ENCODE data around the gene TM6SF1. TPM values are rescaled to one million over a fixed set of nuclear protein-coding genes. Genes with fewer than 3 reads are reported as not detected.
"Not testable (repeated sequence)": the region's sequence is repeated elsewhere in the genome, so short reads cannot be mapped to it uniquely, and the experiment has no call there.

The TM6SF1 gene
- total and polyA plus RNA-seq, 4 experiments from 2014 or later, result 0.38 to 0.50 TPM; not detected in 2

DNA sequence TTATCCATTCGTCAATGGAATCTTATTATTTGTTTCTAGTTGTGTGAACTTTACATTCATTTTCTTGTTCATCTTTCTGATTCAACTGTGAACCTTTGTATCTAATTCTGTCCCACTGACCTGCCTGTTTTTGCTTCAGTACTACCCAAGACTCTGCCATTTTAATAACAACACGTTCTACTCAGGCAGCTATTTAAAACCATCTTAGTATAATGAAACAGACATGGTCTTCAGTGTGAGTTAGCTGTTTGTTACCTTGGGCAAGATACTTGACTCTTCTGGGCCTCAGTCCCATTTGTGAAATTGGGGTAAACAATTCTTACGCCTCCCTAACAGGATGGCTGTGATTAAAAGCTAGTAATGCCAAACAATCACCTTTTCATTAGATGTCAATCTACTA lies 42.0 kb upstream of the TM6SF1 start:
- intact Hi-C loops (cut with micrococcal nuclease), result loop anchor here (5.0 to 10.0 kb wide), 3 partner anchors 251 to 1018 kb away; partner anchors contain the start of genes EFL1, MEX3B and SAXO2
- Histone ChIP-seq H3K27ac (ENCODE audit: low read depth, low read length) (peak overlapping the region; percentile 78), H3K36me3 (ENCODE audit: insufficient read depth, low read length) (no peaks in the 10 kb centered on the region), H3K9me3 (ENCODE audit: control insufficient read depth in 1 of 2, low read length in 2 of 2) (no peaks in the 10 kb centered on the region), H3K4me1 (ENCODE audit: insufficient read depth, low read length) (peaks cover 57% of the 10 kb centered on the region), H3K27me3 (ENCODE audit: insufficient read depth, low read length) (no peaks in the 10 kb centered on the region), H3K4me3 (ENCODE audit: low read length in 2 of 2) (peak overlapping the region; percentile 58 to 82)
- CTCF ChIA-PET (ENCODE audit: partially characterized antibody), result interaction anchor here (1.4 kb wide), 1 partner anchor 55 kb away, joined by 6 read pairs; no protein-coding TSS in a partner anchor
- peak overlapping the region in 4 of 8 donors; percentile 86 to 96 (median 90) for H3K4me3 Mint-ChIP-seq
- H3K4me1 Mint-ChIP-seq, result peaks cover 6 to 18% (median 15%) of the 10 kb centered on the region in 4 donors
- peak overlapping the region in 6 of 7 donors; percentile 17 to 93 (median 69) for H3K27ac Mint-ChIP-seq
- POLR2A ChIA-PET (ENCODE audit: partially characterized antibody), result no interaction called here
- no peak for DNase-seq
- H3K27me3 Mint-ChIP-seq, result no peaks in the 10 kb centered on the region
- peaks cover 0 to 1% of the 10 kb centered on the region in 2 donors for H3K36me3 Mint-ChIP-seq
- H3K9me3 Mint-ChIP-seq, result peaks cover 0 to 4% (median 0%) of the 10 kb centered on the region in 8 donors

DNA sequence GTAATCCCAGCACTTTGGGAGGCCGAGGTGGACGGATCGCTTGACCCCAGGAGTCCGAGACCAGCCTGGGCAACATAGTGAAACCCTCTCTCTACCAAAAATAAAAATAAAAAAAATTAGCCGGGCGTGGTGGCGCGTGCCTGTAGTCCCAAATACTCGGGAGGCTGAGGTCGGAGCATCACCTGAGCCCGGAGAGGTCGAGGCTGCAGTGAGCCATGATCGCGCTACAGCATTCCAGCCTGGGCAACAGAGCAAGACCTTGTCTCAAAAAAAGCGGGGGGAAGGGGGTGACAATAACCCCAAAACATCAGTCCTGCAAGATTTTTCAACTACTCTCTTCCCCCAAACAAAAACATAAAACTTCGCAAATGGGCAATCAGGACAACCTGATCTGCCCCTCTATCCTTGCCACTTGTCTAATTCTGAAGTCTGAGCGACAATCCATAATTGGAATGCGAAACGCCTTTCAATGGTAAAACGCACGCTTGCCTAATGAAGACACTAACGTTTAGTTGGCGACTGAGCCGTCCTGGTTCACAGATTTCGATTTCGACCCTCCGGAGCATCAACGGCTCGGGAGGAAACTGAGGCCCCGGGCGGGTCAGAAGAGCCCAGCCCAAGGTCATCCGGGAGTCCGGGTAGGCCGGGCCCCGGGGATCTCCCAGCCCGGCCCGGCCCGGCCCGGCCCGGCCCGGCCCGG lies 41.3 kb upstream of the TM6SF1 start:
- H3K4me3 ChIP-seq (ENCODE audit: low read length in 2 of 2), result peak overlapping the region; percentile 58 to 82
- H3K36me3 ChIP-seq (ENCODE audit: insufficient read depth, low read length), result no peaks in the 10 kb centered on the region
- no peaks in the 10 kb centered on the region for H3K27me3 Mint-ChIP-seq
- H3K27ac ChIP-seq (ENCODE audit: low read depth, low read length), result peak overlapping the region; percentile 78
- intact Hi-C loops (cut with micrococcal nuclease), result loop anchor here (5.0 to 10.0 kb wide), 3 partner anchors 251 to 1019 kb away; partner anchors contain the start of genes EFL1, MEX3B and SAXO2
- peak overlapping the region in 6 of 7 donors; percentile 17 to 93 (median 69) for H3K27ac Mint-ChIP-seq
- ChIA-PET CTCF (ENCODE audit: partially characterized antibody) (interaction anchor here (1.0 to 1.6 kb wide), 3 partner anchors 11 to 80 kb away, joined by 3 read pairs; partner anchors contain the start of gene RAMAC), POLR2A (ENCODE audit: partially characterized antibody) (interaction anchor here (0.6 to 3.3 kb wide), 9 partner anchors 10 to 1020 kb away, joined by 3 to 31 read pairs (median 4); partner anchors contain the start of genes C15orf40, MEX3B, RAMAC and RPS17)
- DNase-seq, result peak in 1 of 5 donors; percentile 10
- peaks cover 52% of the 10 kb centered on the region for H3K4me1 ChIP-seq (ENCODE audit: insufficient read depth, low read length)
- H3K9me3 ChIP-seq (ENCODE audit: control insufficient read depth in 1 of 2, low read length in 2 of 2), result no peaks in the 10 kb centered on the region
- H3K27me3 ChIP-seq (ENCODE audit: insufficient read depth, low read length), result no peaks in the 10 kb centered on the region
- peaks cover 0 to 4% (median 0%) of the 10 kb centered on the region in 8 donors for H3K9me3 Mint-ChIP-seq
- H3K4me1 Mint-ChIP-seq, result peaks cover 6 to 16% (median 13%) of the 10 kb centered on the region in 4 donors
- peak overlapping the region in 4 of 8 donors; percentile 86 to 96 (median 90) for H3K4me3 Mint-ChIP-seq
- H3K36me3 Mint-ChIP-seq, result peaks cover 0 to 1% of the 10 kb centered on the region in 2 donors

DNA sequence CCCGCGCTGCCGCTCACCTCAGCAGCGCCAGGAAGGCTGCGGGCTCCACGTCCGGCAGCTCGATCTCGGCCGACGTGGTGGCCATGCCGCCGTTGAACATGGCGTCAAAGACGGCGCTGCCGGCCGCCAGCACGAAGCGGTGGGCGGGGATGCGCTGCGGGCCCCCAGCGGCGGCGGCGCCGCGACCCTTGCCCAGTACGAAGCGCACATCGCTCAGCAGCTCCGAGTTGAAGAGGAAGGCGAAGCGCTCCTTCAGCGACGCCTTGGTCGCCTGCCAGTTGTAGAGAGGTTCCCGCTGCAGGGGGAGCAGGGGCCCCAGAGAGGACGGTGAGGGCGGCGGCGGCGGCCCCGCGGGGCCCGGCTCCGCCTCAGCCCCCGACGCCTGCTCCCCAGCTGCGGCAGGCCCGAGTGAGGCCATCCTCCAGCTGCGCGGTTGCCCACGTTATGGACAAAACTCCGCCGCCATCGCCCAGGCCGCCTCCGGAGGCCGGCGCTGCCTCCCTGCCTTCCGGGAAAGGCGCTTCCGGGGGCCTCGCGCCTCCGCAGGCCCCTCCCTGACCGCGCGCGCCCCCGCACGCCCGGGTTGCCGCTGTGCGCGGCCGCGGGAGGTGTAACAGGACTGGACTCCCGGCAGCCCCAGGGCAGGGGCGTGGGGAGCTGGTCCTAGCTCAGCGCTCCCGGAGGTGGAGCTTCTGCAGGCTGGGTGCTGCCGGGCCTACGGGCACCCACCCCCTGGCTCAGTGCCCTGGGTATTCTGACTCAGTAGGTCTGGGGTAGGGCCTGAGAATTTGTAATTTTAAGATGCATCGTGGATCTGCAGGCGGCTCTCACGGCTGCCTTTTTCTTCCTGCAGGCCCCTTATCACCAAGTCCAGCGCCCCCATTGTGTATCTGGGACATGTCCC lies 40.5 kb upstream of the TM6SF1 start, which contains the start of gene BTBD1:
Gene BTBD1, minus strand, starts transcription at position 519 of the 904 bp plus-strand sequence. Its CDS starts 101 bp downstream, at position 418.
- DNase-seq, result peak; percentile 72 to 82 (median 78)
- H3K4me3 ChIP-seq (ENCODE audit: low read length in 2 of 2), result peak within 1 kb of the TSS; percentile 58 to 82
- H3K4me1 Mint-ChIP-seq, result peaks cover 6 to 16% (median 13%) of the 10 kb centered on the region in 4 donors
- H3K27me3 Mint-ChIP-seq, result no peaks in the 10 kb centered on the region
- ChIA-PET POLR2A (ENCODE audit: partially characterized antibody) (interaction anchor here (0.6 to 3.3 kb wide), 9 partner anchors 10 to 1021 kb away, joined by 3 to 31 read pairs (median 4); partner anchors contain the start of genes C15orf40, MEX3B, RAMAC and RPS17), CTCF (ENCODE audit: partially characterized antibody) (interaction anchor here (1.0 to 1.6 kb wide), 4 partner anchors 11 to 81 kb away, joined by 3 read pairs; partner anchors contain the start of gene RAMAC)
- H3K27ac ChIP-seq (ENCODE audit: low read depth, low read length), result peak within 1 kb of the TSS; percentile 78
- H3K4me1 ChIP-seq (ENCODE audit: insufficient read depth, low read length), result peaks cover 44% of the 10 kb centered on the region
- no peaks in the 10 kb centered on the region for H3K9me3 ChIP-seq (ENCODE audit: control insufficient read depth in 1 of 2, low read length in 2 of 2)
- intact Hi-C loops (cut with micrococcal nuclease), result loop anchor here (1.0 to 10.0 kb wide), 4 partner anchors 56 to 1020 kb away; partner anchors contain the start of genes C15orf40, EFL1, MEX3B and SAXO2
- peak within 1 kb of the TSS; percentile 78 to 96 (median 86) for H3K4me3 Mint-ChIP-seq
- peaks cover 0 to 4% (median 0%) of the 10 kb centered on the region in 8 donors for H3K9me3 Mint-ChIP-seq
- no peaks in the 10 kb centered on the region for H3K27me3 ChIP-seq (ENCODE audit: insufficient read depth, low read length)
- no peaks in the 10 kb centered on the region for H3K36me3 ChIP-seq (ENCODE audit: insufficient read depth, low read length)
- peaks cover under 1 to 1% of the 10 kb centered on the region in 2 donors for H3K36me3 Mint-ChIP-seq
- H3K27ac Mint-ChIP-seq, result peak within 1 kb of the TSS; percentile 58 to 94 (median 84)

DNA sequence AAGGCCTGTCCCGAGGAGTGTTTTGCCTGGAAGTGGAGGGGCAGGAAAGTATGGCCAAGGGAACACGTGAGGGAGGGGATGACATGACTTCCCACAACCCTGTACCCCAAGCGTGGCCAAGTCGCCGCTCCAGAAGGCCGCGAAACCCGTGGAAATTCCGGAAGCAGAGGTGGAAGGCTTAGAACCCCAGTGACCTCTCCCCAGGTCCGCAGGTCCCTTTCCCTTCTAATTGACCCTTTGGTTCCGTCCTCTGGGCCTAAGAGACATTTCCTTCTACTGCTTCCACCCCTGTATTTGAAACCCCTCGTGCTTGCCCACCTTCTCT lies 39.8 kb upstream of the TM6SF1 start:
- Histone ChIP-seq H3K27ac (ENCODE audit: low read depth, low read length) (peak overlapping the region; percentile 78), H3K9me3 (ENCODE audit: control insufficient read depth in 1 of 2, low read length in 2 of 2) (no peaks in the 10 kb centered on the region), H3K27me3 (ENCODE audit: insufficient read depth, low read length) (no peaks in the 10 kb centered on the region), H3K4me1 (ENCODE audit: insufficient read depth, low read length) (peaks cover 38% of the 10 kb centered on the region), H3K36me3 (ENCODE audit: insufficient read depth, low read length) (no peaks in the 10 kb centered on the region), H3K4me3 (ENCODE audit: low read length in 2 of 2) (peak overlapping the region; percentile 58 to 82)
- peak overlapping the region; percentile 70 to 86 (median 84) for H3K4me3 Mint-ChIP-seq
- peaks cover 6 to 16% (median 13%) of the 10 kb centered on the region in 4 donors for H3K4me1 Mint-ChIP-seq
- peak overlapping the region; percentile 49 to 94 (median 84) for H3K27ac Mint-ChIP-seq
- peaks cover 1 to 6% of the 10 kb centered on the region in 2 donors for H3K36me3 Mint-ChIP-seq
- DNase-seq, result no peak
- ChIA-PET POLR2A (ENCODE audit: partially characterized antibody) (interaction anchor here (1.0 to 3.3 kb wide), 6 partner anchors 11 to 1021 kb away, joined by 3 to 31 read pairs (median 5); partner anchors contain the start of genes C15orf40, MEX3B, RAMAC and RPS17), CTCF (ENCODE audit: partially characterized antibody) (interaction anchor here (1.1 to 1.6 kb wide), 3 partner anchors 10 to 56 kb away, joined by 3 read pairs; no protein-coding TSS in a partner anchor)
- H3K9me3 Mint-ChIP-seq, result peaks cover 0 to 8% (median 2%) of the 10 kb centered on the region in 8 donors
- intact Hi-C loops (cut with micrococcal nuclease), result loop anchor here (1.0 to 10.0 kb wide), 4 partner anchors 56 to 1020 kb away; partner anchors contain the start of genes C15orf40, EFL1, MEX3B and SAXO2
- no peaks in the 10 kb centered on the region for H3K27me3 Mint-ChIP-seq

DNA sequence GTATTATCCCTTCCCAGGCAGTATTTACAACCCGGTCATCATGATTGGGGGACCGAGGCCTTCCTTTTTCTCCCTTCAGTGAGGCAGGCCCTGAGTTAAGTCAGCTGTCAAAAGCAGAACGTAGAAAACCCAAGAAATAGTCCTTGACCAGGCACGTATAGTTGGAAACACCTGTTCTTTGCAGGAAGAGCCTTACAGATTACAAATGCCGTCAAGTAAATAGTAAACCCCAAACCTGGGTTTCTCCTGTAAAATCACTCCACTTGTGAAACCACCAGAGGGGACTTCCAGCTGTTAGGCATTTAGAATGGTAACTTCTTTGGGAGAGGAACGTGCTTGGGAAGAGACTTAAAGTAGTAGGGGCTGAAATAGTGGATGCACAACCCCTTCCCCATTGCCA lies 39.4 kb upstream of the TM6SF1 start:
- Histone ChIP-seq H3K27me3 (ENCODE audit: insufficient read depth, low read length) (no peaks in the 10 kb centered on the region), H3K4me1 (ENCODE audit: insufficient read depth, low read length) (peaks cover 33% of the 10 kb centered on the region), H3K27ac (ENCODE audit: low read depth, low read length) (peak overlapping the region; percentile 78), H3K36me3 (ENCODE audit: insufficient read depth, low read length) (no peaks in the 10 kb centered on the region), H3K9me3 (ENCODE audit: control insufficient read depth in 1 of 2, low read length in 2 of 2) (no peaks in the 10 kb centered on the region), H3K4me3 (ENCODE audit: low read length in 2 of 2) (no peak overlapping the region)
- Mint-ChIP-seq H3K27me3 (no peaks in the 10 kb centered on the region), H3K9me3 (peaks cover 0 to 10% (median 4%) of the 10 kb centered on the region in 8 donors), H3K27ac (peak overlapping the region; percentile 49 to 94 (median 84)), H3K4me1 (peaks cover 6 to 16% (median 13%) of the 10 kb centered on the region in 4 donors), H3K4me3 (peak overlapping the region; percentile 70 to 86 (median 84)), H3K36me3 (peaks cover 1 to 6% of the 10 kb centered on the region in 2 donors)
- intact Hi-C loops (cut with micrococcal nuclease), result loop anchor here (5.0 to 10.0 kb wide), 3 partner anchors 253 to 1021 kb away; partner anchors contain the start of genes EFL1, MEX3B and SAXO2
- POLR2A ChIA-PET (ENCODE audit: partially characterized antibody), result interaction anchor here (2.6 to 3.3 kb wide), 2 partner anchors 56 to 528 kb away, joined by 25 to 31 read pairs; partner anchors contain the start of genes C15orf40 and RPS17
- CTCF ChIA-PET (ENCODE audit: partially characterized antibody), result interaction anchor here (1.1 to 1.6 kb wide), 2 partner anchors 10 to 13 kb away, joined by 3 read pairs; no protein-coding TSS in a partner anchor
- no peak for DNase-seq

DNA sequence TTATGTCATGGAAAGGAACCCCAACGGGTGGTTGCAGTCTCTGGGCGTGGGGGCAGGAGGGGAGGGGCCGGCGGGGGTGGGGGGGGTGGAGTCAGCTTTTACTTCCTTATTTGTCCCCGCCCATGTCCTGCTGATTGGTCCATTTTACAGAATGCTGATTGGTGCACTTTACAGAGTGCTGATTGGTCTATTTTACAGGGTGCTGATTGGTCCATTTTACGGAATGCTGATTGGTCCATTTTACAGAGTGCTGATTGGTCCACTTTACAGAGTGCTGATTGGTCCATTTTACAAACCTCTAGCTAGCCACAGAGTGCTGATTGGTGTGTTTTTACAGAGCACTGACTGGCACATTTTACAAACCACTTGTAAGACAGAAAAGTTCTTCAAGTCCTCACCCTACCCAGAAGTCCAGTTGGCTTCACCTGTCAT lies 38.2 kb upstream of the TM6SF1 start:
- DNase-seq, result peak; percentile 43 to 72 (median 60)
- not testable (repeated sequence) for H3K27me3 Mint-ChIP-seq; H3K9me3 ChIP-seq (ENCODE audit: control insufficient read depth in 1 of 2, low read length in 2 of 2); H3K27me3 ChIP-seq (ENCODE audit: insufficient read depth, low read length); H3K4me3 ChIP-seq (ENCODE audit: low read length in 2 of 2); H3K36me3 ChIP-seq (ENCODE audit: insufficient read depth, low read length); H3K27ac ChIP-seq (ENCODE audit: low read depth, low read length); H3K36me3 Mint-ChIP-seq
- peak overlapping the region in 4 of 8 donors; percentile 40 to 72 (median 42) for H3K4me3 Mint-ChIP-seq
- H3K4me1 Mint-ChIP-seq, result peaks cover 6 to 16% (median 13%) of the 10 kb centered on the region in 4 donors
- intact Hi-C loops (cut with micrococcal nuclease), result loop anchor here (5.0 to 10.0 kb wide), 3 partner anchors 254 to 1022 kb away; partner anchors contain the start of genes EFL1, MEX3B and SAXO2
- peak overlapping the region in 4 of 7 donors; percentile 47 to 92 (median 82) for H3K27ac Mint-ChIP-seq
- peaks cover 0 to 19% (median 11%) of the 10 kb centered on the region in 8 donors for H3K9me3 Mint-ChIP-seq
- peaks cover 22% of the 10 kb centered on the region for H3K4me1 ChIP-seq (ENCODE audit: insufficient read depth, low read length)
- CTCF ChIA-PET (ENCODE audit: partially characterized antibody), result interaction anchor here (1.1 kb wide), 1 partner anchor 58 kb away, joined by 3 read pairs; the partner anchor contains the start of gene C15orf40
- POLR2A ChIA-PET (ENCODE audit: partially characterized antibody), result interaction anchor here (3.3 kb wide), 1 partner anchor 529 kb away, joined by 25 read pairs; the partner anchor contains the start of gene RPS17

All from CD4-positive, alpha-beta memory T cell (primary cell).